Measurements from ENCODE around the gene ATXN7L1. TPM values are rescaled to one million over a fixed set of nuclear protein-coding genes. Genes with fewer than 3 reads are reported as not detected.

Gene ATXN7L1
- total and polyA plus RNA-seq, 4 donors: 4.2 to 22.5 (median 8.5) TPM

GRCh38 chr7:105745681-105746330 lies 130.6 kb downstream of the ATXN7L1 start:
- whole genome bisulfite sequencing, 2 donors: 92 to 94% methylated on average over 7 of the region's 7 CpGs

DNA sequence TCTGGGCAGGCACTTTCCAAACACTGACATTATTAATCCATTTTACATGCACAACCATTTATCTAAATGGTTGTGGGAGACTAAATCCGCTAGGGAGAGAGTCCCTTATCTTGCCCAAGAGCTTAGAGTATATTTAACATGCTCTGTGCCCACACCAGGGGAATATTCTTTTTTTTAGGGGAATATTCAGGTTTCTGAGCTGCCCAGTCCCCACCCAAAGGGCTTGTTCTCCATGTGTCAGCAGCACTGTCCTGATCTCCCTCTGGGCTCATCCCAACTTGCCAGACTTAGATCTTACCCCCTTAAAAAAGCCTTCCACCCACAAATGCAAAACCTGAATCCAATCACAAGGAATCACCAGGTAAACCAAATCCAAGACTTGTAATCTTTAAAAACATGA lies 132.1 kb downstream of the ATXN7L1 start:
- Histone ChIP-seq H3K9me3 (ENCODE audit: control insufficient read depth in 4 of 4, insufficient read depth in 3 of 4, low read length in 3 of 4) (no peaks in the 10 kb centered on the region), H3K4me3 (no peak overlapping the region), H3K27me3 (ENCODE audit: control insufficient read depth in 3 of 3, insufficient read depth in 3 of 3, low read length in 2 of 3) (no peaks in the 10 kb centered on the region), H3K4me1 (ENCODE audit: control insufficient read depth in 5 of 5, insufficient read depth in 5 of 5, low read length in 5 of 5) (peaks cover 0 to 4% (median 0%) of the 10 kb centered on the region in 5 donors), H3K9ac (ENCODE audit: insufficient read depth in 1 of 2, low read length in 2 of 2) (no peak overlapping the region), H3K27ac (ENCODE audit: low read depth in 1 of 2, low read length in 1 of 2) (no peak overlapping the region), H3K36me3 (ENCODE audit: control insufficient read depth in 4 of 4, insufficient read depth in 4 of 4, low read length in 4 of 4) (peaks cover 0 to 1% (median 0%) of the 10 kb centered on the region in 4 donors)
- ATAC-seq (ENCODE audit: insufficient read depth, low FRiP score) (no peak), DNase-seq (no peak)
- 96 to 97% methylated on average over 1 of the region's 1 CpG for WGBS, 2 donors
- TF ChIP-seq, protein P1, sequence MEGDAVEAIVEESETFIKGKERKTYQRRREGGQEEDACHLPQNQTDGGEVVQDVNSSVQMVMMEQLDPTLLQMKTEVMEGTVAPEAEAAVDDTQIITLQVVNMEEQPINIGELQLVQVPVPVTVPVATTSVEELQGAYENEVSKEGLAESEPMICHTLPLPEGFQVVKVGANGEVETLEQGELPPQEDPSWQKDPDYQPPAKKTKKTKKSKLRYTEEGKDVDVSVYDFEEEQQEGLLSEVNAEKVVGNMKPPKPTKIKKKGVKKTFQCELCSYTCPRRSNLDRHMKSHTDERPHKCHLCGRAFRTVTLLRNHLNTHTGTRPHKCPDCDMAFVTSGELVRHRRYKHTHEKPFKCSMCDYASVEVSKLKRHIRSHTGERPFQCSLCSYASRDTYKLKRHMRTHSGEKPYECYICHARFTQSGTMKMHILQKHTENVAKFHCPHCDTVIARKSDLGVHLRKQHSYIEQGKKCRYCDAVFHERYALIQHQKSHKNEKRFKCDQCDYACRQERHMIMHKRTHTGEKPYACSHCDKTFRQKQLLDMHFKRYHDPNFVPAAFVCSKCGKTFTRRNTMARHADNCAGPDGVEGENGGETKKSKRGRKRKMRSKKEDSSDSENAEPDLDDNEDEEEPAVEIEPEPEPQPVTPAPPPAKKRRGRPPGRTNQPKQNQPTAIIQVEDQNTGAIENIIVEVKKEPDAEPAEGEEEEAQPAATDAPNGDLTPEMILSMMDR (IDR thresholded peaks at IDR 0.05; ENCODE audit: control extremely low read depth, extremely low read depth): no peak

More at GRCh38 chr7:105745681-105746330, 130.6 kb downstream of the ATXN7L1 start:
- no peak for DNase-seq
- H3K27ac ChIP-seq (ENCODE audit: low read depth in 1 of 2, low read length in 1 of 2): no peak overlapping the region
- TF ChIP-seq, protein P1 (IDR thresholded peaks at IDR 0.05; ENCODE audit: control extremely low read depth, extremely low read depth): no peak
- H3K36me3 ChIP-seq (ENCODE audit: control insufficient read depth in 4 of 4, insufficient read depth in 4 of 4, low read length in 4 of 4): peaks cover 0 to 1% (median under 1%) of the 10 kb centered on the region in 4 donors
- H3K4me1 ChIP-seq (ENCODE audit: control insufficient read depth in 5 of 5, insufficient read depth in 5 of 5, low read length in 5 of 5): peaks cover 0 to 4% (median 0%) of the 10 kb centered on the region in 5 donors
- ATAC-seq (ENCODE audit: insufficient read depth, low FRiP score): no peak
- H3K9ac ChIP-seq (ENCODE audit: insufficient read depth in 1 of 2, low read length in 2 of 2): no peak overlapping the region
- H3K9me3 ChIP-seq (ENCODE audit: control insufficient read depth in 4 of 4, insufficient read depth in 3 of 4, low read length in 3 of 4): no peaks in the 10 kb centered on the region
- H3K4me3 ChIP-seq: no peak overlapping the region
- H3K27me3 ChIP-seq (ENCODE audit: control insufficient read depth in 3 of 3, insufficient read depth in 3 of 3, low read length in 2 of 3): no peaks in the 10 kb centered on the region

DNA sequence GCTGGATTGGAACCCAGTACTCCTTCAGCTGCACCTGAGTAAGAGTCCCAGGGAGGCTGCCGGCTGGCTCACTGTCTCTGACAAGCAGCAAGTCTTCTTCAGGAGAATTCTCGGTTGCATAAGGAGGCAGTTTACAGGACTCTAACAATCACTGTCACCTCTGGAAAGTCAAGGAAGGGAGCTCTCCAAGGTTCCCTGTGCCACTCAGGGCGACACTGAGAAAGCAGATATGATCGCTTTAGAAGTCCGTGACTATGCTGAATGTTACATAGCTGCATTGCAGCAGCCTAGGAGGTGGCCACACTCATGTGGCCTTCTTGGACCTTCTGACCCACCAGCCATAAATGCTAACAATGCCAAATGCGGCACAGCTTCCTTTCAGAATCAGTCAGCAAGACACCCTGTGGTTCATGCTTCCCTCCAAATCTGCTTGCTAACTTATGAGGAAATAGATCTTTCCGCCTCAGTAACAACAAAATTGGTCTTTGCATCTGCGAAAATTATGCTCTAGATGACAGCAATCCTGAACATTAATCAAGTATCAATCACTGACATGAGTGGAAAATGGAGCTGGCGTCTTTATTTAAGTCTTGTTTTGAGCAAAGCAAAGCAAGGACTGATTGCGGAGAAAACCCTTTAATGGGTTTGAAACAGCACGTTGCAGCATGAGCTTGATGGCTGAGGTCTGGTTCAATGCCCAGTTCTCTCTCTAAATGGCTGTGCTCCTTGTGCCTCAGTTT lies 132.9 kb downstream of the ATXN7L1 start:
- peaks cover 0 to 1% (median 0%) of the 10 kb centered on the region in 4 donors for H3K36me3 ChIP-seq (ENCODE audit: control insufficient read depth in 4 of 4, insufficient read depth in 4 of 4, low read length in 4 of 4)
- no peak overlapping the region for H3K4me3 ChIP-seq
- TF ChIP-seq, protein P1 (IDR thresholded peaks at IDR 0.05; ENCODE audit: control extremely low read depth, extremely low read depth): no peak
- no peak for ATAC-seq (ENCODE audit: insufficient read depth, low FRiP score)
- H3K27me3 ChIP-seq (ENCODE audit: control insufficient read depth in 3 of 3, insufficient read depth in 3 of 3, low read length in 2 of 3): no peaks in the 10 kb centered on the region
- H3K27ac ChIP-seq (ENCODE audit: low read depth in 1 of 2, low read length in 1 of 2): no peak overlapping the region
- DNase-seq: no peak
- H3K9me3 ChIP-seq (ENCODE audit: control insufficient read depth in 4 of 4, insufficient read depth in 3 of 4, low read length in 3 of 4): no peaks in the 10 kb centered on the region
- 73 to 80% methylated on average over 11 of the region's 11 CpGs for WGBS, 2 donors
- H3K9ac ChIP-seq (ENCODE audit: insufficient read depth in 1 of 2, low read length in 2 of 2): no peak overlapping the region
- peaks cover 0 to 4% (median 0%) of the 10 kb centered on the region in 5 donors for H3K4me1 ChIP-seq (ENCODE audit: control insufficient read depth in 5 of 5, insufficient read depth in 5 of 5, low read length in 5 of 5)

Measured in lung (tissue), 12 donors.